H1 (cell line): ENCODE measurements around the gene RPS21. TPM values are rescaled to one million over a fixed set of nuclear protein-coding genes. Genes with fewer than 3 reads are reported as not detected.

Source experiments
- CTCF ChIA-PET: fragments of 300-600 bp; sonication (Branson Sonifier 250); formaldehyde crosslinking; loops from one replicate; lab custom pipeline; 2021; ENCODE audit not compliant: partially characterized antibody; lab: Charles Lee
- POLR2A ChIA-PET: fragments of 300-600 bp; sonication (Branson Sonifier 250); formaldehyde crosslinking; loops from one replicate; lab custom pipeline; 2021; ENCODE audit warnings: inconsistent platforms; ENCODE audit not compliant: partially characterized antibody; lab: Charles Lee
- DNase-seq, 2 experiments: peaks; one replicate each; pipeline versions ENCODE4 v3.0.0 to v3.0.0-alpha.2; 2010 to 2022; ENCODE audit warnings: low spot score in 2 of 2, low read depth in 1 of 2, mixed read lengths in 1 of 2
- FAIRE-seq: peaks from 2 replicates; lab custom pipeline; 2011; peaks lifted over from hg19 to GRCh38; lab: Jason Lieb, UNC
- H2AFZ ChIP-seq: 2 replicates; pipeline ENCODE4 v1.8.1; 2012; ENCODE audit warnings: low read length, inconsistent platforms
- H2AK5ac ChIP-seq: 2 replicates; pipeline ENCODE4 v1.6.1; 2013; ENCODE audit warnings: low read depth, low read length
- H2BK120ac ChIP-seq: replicated peaks from 2 replicates; pipeline ENCODE3; 2013; ENCODE audit warnings: low read depth, low read length, inconsistent platforms
- H2BK12ac ChIP-seq: 2 replicates; pipeline ENCODE4 v1.6.1; 2013; ENCODE audit warnings: low read depth, low read length
- H2BK15ac ChIP-seq: 2 replicates; pipeline ENCODE4 v1.6.1; 2013; ENCODE audit warnings: low read length
- H2BK20ac ChIP-seq: 2 replicates; pipeline ENCODE4 v1.6.1; 2013; ENCODE audit warnings: low read length
- H2BK5ac ChIP-seq: 2 replicates; pipeline ENCODE4 v1.6.1; 2013; ENCODE audit warnings: low read depth, low read length
- H3K14ac ChIP-seq: 2 replicates; pipeline ENCODE4 v1.6.1; 2013; ENCODE audit warnings: inconsistent platforms; ENCODE audit not compliant: insufficient read length
- H3K18ac ChIP-seq: 2 replicates; pipeline ENCODE4 v1.6.1; 2013; ENCODE audit warnings: low read length; ENCODE audit errors: extremely low read depth
- H3K23ac ChIP-seq: 2 replicates; pipeline ENCODE4 v1.6.1; 2013; ENCODE audit warnings: inconsistent platforms; ENCODE audit not compliant: insufficient read length
- H3K23me2 ChIP-seq: 2 replicates; pipeline ENCODE4 v1.6.1; 2013; ENCODE audit warnings: low read depth, low read length
- H3K27ac ChIP-seq: 2 replicates; pipeline ENCODE4 v1.6.1; 2011; ENCODE audit warnings: low read depth, low read length, inconsistent platforms
- H3K27me3 ChIP-seq, 4 experiments: replicated peaks in 1 of 4; 1 replicate in 1 of 4; 2 replicates in 3 of 4; pipeline versions ENCODE4 v1.6.1 to v1.8.1; 2011 to 2013; ENCODE audit warnings: low read length in 3 of 4, mild to moderate bottlenecking in 3 of 4, inconsistent platforms in 2 of 4, mixed read lengths in 2 of 4, moderate library complexity in 1 of 4; ENCODE audit not compliant: control insufficient read depth in 3 of 4, insufficient read depth in 3 of 4; ENCODE audit errors: extremely low read depth in 1 of 4
- H3K36me3 ChIP-seq, 4 experiments: 2 replicates each; pipeline versions ENCODE4 v1.6.1 to v1.8.1; 2011 to 2013; ENCODE audit warnings: mild to moderate bottlenecking in 4 of 4, low read length in 3 of 4, moderate library complexity in 2 of 4, control low read depth in 1 of 4, inconsistent platforms in 1 of 4; ENCODE audit not compliant: insufficient read depth in 4 of 4, control insufficient read depth in 2 of 4
- H3K4ac ChIP-seq: replicated peaks from 2 replicates; pipeline ENCODE3; 2013; ENCODE audit warnings: low read length, low read depth, mixed read lengths, inconsistent platforms; ENCODE audit not compliant: insufficient read length
- H3K4me1 ChIP-seq, 4 experiments: replicated peaks in 1 of 4; 1 replicate in 1 of 4; 2 replicates in 3 of 4; pipeline versions ENCODE4 v1.6.1 to v1.8.1; 2011 to 2013; ENCODE audit warnings: low read length in 3 of 4, inconsistent platforms in 2 of 4, mixed read lengths in 1 of 4; ENCODE audit not compliant: insufficient read depth in 4 of 4, control insufficient read depth in 3 of 4
- H3K4me2 ChIP-seq, 2 experiments: 2 replicates each; pipeline versions ENCODE4 v1.6.1 to v1.8.1; 2011 to 2013; ENCODE audit warnings: low read depth in 2 of 2, low read length in 2 of 2, control low read depth in 1 of 2, inconsistent platforms in 1 of 2, mild to moderate bottlenecking in 1 of 2; ENCODE audit not compliant: insufficient read depth in 1 of 2
- H3K4me3 ChIP-seq, 4 experiments: fragments of 200-600, 300-600 bp in 1 of 4; sonication (generic), shearing (Covaris generic), sonication (Bioruptor Twin) in 1 of 4; 2 replicates each; pipeline versions ENCODE4 v1.5.1 to v1.8.1; 2011 to 2016; ENCODE audit warnings: low read length in 4 of 4, low read depth in 3 of 4, control low read depth in 2 of 4, inconsistent platforms in 2 of 4, mild to moderate bottlenecking in 2 of 4, mixed read lengths in 1 of 4, moderate library complexity in 1 of 4; ENCODE audit not compliant: insufficient read depth in 2 of 4; ENCODE audit errors: extremely low read depth in 1 of 4
- H3K56ac ChIP-seq: replicated peaks from 2 replicates; pipeline ENCODE3; 2013; ENCODE audit warnings: low read depth, mild to moderate bottlenecking, mixed read lengths, low read length, inconsistent platforms; ENCODE audit not compliant: insufficient read length
- H3K79me1 ChIP-seq: 2 replicates; pipeline ENCODE4 v1.6.1; 2013; ENCODE audit warnings: low read depth, low read length, control low read depth
- H3K79me2 ChIP-seq, 2 experiments: 2 replicates each; pipeline versions ENCODE4 v1.6.1 to v1.8.1; 2012 to 2013; ENCODE audit warnings: low read length in 2 of 2, mild to moderate bottlenecking in 2 of 2, inconsistent platforms in 1 of 2; ENCODE audit not compliant: insufficient read depth in 2 of 2, control insufficient read depth in 1 of 2
- H3K9ac ChIP-seq, 4 experiments: replicated peaks in 1 of 4; 1 replicate in 1 of 4; 2 replicates in 3 of 4; pipeline versions ENCODE4 v1.6.1 to v1.8.1; 2011 to 2013; ENCODE audit warnings: low read depth in 3 of 4, low read length in 3 of 4, control low read depth in 2 of 4, mild to moderate bottlenecking in 2 of 4, moderate library complexity in 2 of 4, inconsistent platforms in 1 of 4; ENCODE audit errors: extremely low read depth in 1 of 4
- H3K9me3 ChIP-seq, 2 experiments: 2 replicates each; pipeline versions ENCODE4 v1.6.1 to v1.8.1; 2012 to 2013; ENCODE audit warnings: mild to moderate bottlenecking in 2 of 2, moderate library complexity in 2 of 2, control low read depth in 1 of 2, inconsistent platforms in 1 of 2, low read depth in 1 of 2, low read length in 1 of 2, mixed read lengths in 1 of 2; ENCODE audit not compliant: insufficient read depth in 2 of 2
- H4K20me1 ChIP-seq, 2 experiments: replicated peaks in 1 of 2; 2 replicates each; pipeline versions ENCODE3 to v1.8.1; 2011 to 2013; ENCODE audit warnings: inconsistent platforms in 2 of 2, low read length in 2 of 2, mild to moderate bottlenecking in 1 of 2; ENCODE audit not compliant: insufficient read depth in 2 of 2, control insufficient read depth in 1 of 2
- H4K5ac ChIP-seq: 2 replicates; pipeline ENCODE4 v1.6.1; 2013; ENCODE audit warnings: low read length, low read depth, mixed read lengths, inconsistent platforms; ENCODE audit not compliant: insufficient read length
- H4K8ac ChIP-seq: 2 replicates; pipeline ENCODE4 v1.8.0; 2013; ENCODE audit warnings: mild to moderate bottlenecking, moderate library complexity, low read length, inconsistent platforms; ENCODE audit not compliant: insufficient read depth; ENCODE audit errors: extremely low read depth
- H4K91ac ChIP-seq: replicated peaks from 2 replicates; pipeline ENCODE3; 2013; ENCODE audit warnings: low read length, mixed read lengths, inconsistent platforms; ENCODE audit not compliant: insufficient read length
- BRCA1 ChIP-seq: IDR thresholded peaks from 2 replicates; pipeline ENCODE4 v1.6.1; 2012; ENCODE audit warnings: low read depth, low read length, improper control_type of control experiment
- NANOG ChIP-seq: IDR thresholded peaks from 2 replicates; pipeline ENCODE4 v1.6.1; 2011; ENCODE audit warnings: low read length, low read depth, mild to moderate bottlenecking, inconsistent platforms; ENCODE audit not compliant: insufficient read depth, poor library complexity, severe bottlenecking
- RBBP5 ChIP-seq: IDR thresholded peaks from 2 replicates; pipeline ENCODE4 v1.7.1; 2012; ENCODE audit warnings: low read depth, mild to moderate bottlenecking, inconsistent platforms, low read length, moderate library complexity, borderline replicate concordance
- ZNF274 ChIP-seq: IDR thresholded peaks from 2 replicates; pipeline ENCODE4 v1.7.0; 2012; ENCODE audit warnings: low read length, borderline replicate concordance; ENCODE audit errors: extremely low read depth
- WGBS, 2 experiments: shearing (Covaris generic) in 1 of 2; methylation state at CpG; one replicate each; pipeline versions ENCODE4 v1.1.6 to v1.1.7; 2013 to 2015; ENCODE audit warnings: low lambda C conversion rate in 2 of 2, mixed read lengths in 2 of 2, inconsistent platforms in 1 of 2, low coverage in 1 of 2, missing lambda C conversion rate in 1 of 2; ENCODE audit not compliant: insufficient replicate concordance in 2 of 2, insufficient coverage in 1 of 2, insufficient read length in 1 of 2; ENCODE audit errors: extremely low coverage in 1 of 2, missing lambda C conversion rate in 1 of 2; 5-methylcytosine and 5-hydroxymethylcytosine counted together
- polyA plus RNA-seq, 7 experiments: library from polyadenylated mRNA; depleted of rRNA in 3 of 7; stranded (reverse) in 5 of 7; unstranded in 2 of 7; fragments of >200 nt in 5 of 7; fragments of 200-250 nt in 2 of 7; gene quantifications; 1 replicate in 5 of 7; 2 replicates in 1 of 7; 4 replicates in 1 of 7; pipeline versions ENCODE4 v1.2.1 to v1.2.3, GENCODE V29; 2011 to 2013; ENCODE audit warnings: missing spikeins in 2 of 7, mixed read lengths in 2 of 7
- total RNA-seq: library from RNA; stranded (reverse); fragmentation: NEBNext Ultra II Directional; extraction: Animal tissue kit (Norgen Biotek cat#: 25700); gene quantifications from 2 replicates; pipeline ENCODE4 v1.2.1, GENCODE V29; 2021

The RPS21 gene
- total and polyA plus RNA-seq, 2 of the 8 experiments (the other 6 are each of a cell fraction or from before 2014, with no cell fraction given) = 1,787 to 7,219 TPM

GRCh38 chr20:62391165-62392076 lies 4.5 kb downstream of the RPS21 start:
- Histone ChIP-seq H3K27me3 (no peaks in the 10 kb centered on the region), H3K18ac (no peak overlapping the region), H3K23me2 (peaks cover 7% of the 10 kb centered on the region; the same call in 1 of the 2 replicates), H3K14ac (no peak overlapping the region), H3K4me2 (no peak overlapping the region), H4K20me1 (peaks cover 8 to 21% of the 10 kb centered on the region in 2 experiments), H3K4me3 (no peak overlapping the region), H3K4ac (no peak overlapping the region), H4K91ac (no peak overlapping the region), H2AFZ (no peak overlapping the region), H3K79me1 (peaks cover 10% of the 10 kb centered on the region), H3K9ac (no peak overlapping the region), H2BK5ac (no peak overlapping the region), H2BK15ac (no peak overlapping the region), H3K79me2 (peaks cover 4 to 21% of the 10 kb centered on the region in 2 experiments; a peak in 3 of 4 replicates), H2BK12ac (no peak overlapping the region), H3K56ac (no peak overlapping the region), H3K4me1 (peaks cover 0 to 8% (median 2%) of the 10 kb centered on the region in 4 experiments; a peak in 5 of 7 replicates), H2BK20ac (no peak overlapping the region), H2AK5ac (no peak overlapping the region), H3K36me3 (peaks cover 18 to 24% (median 21%) of the 10 kb centered on the region in 4 experiments), H4K5ac (no peak overlapping the region), H4K8ac (peak overlapping the region; percentile 57), H3K23ac (no peak overlapping the region), H2BK120ac (no peak overlapping the region), H3K9me3 (no peaks in the 10 kb centered on the region), H3K27ac (no peak overlapping the region)
- FAIRE-seq (no peak), DNase-seq (no peak)
- ChIA-PET CTCF (interaction anchor here (0.9 to 9.6 kb wide), 9 partner anchors 9 to 196 kb away, joined by 3 to 103 read pairs (median 3); no protein-coding TSS in a partner anchor), POLR2A (interaction anchor here (0.7 to 9.0 kb wide), 13 partner anchors 10 to 91 kb away, joined by 3 to 176 read pairs (median 10); partner anchors contain the start of genes ADRM1 and LAMA5)
- WGBS, 2 experiments = 90% methylated on average over 35 of the region's 44 CpGs; no CpG with 5 or more reads in 1 of the 2 experiments
- TF ChIP-seq NANOG (no peak), RBBP5 (no peak), BRCA1 (no peak), ZNF274 (no peak)
